Epithelial cell of proximal tubule (primary cell): Measurements from ENCODE around the gene KRT79. TPM values are rescaled to one million over a fixed set of nuclear protein-coding genes. Genes with fewer than 3 reads are reported as not detected.

ENCODE experiments used
- DNase-seq: peaks from one replicate; pipeline ENCODE4 v3.0.0-alpha.2; 2011; ENCODE audit warnings: low read depth
- H3K4me3 ChIP-seq: 2 replicates; pipeline ENCODE4 v1.5.1; 2011; ENCODE audit warnings: low read depth, mild to moderate bottlenecking, low read length
- CTCF ChIP-seq: conservative IDR thresholded peaks from 2 replicates; pipeline ENCODE4 v1.5.1; 2012; ENCODE audit warnings: low read depth, mild to moderate bottlenecking, low read length
- total RNA-seq: library from RNA; depleted of rRNA; stranded (reverse); fragments of >200 nt; gene quantifications from 2 replicates; pipeline ENCODE4 v1.2.3, GENCODE V29; 2015

Gene KRT79
- total RNA-seq, 1 donor from 2014 or later: not detected

- no peak for TF ChIP-seq CTCF
- H3K4me3 ChIP-seq: no peak overlapping the region
- DNase-seq: no peak
Measured at GRCh38 chr12:52772188-52772587, 61.9 kb downstream of the KRT79 start.

- no peak for TF ChIP-seq CTCF
- DNase-seq: no peak
- H3K4me3 ChIP-seq: no peak overlapping the region
Measured at GRCh38 chr12:52771505-52771904, 62.6 kb downstream of the KRT79 start.

Other genes starting within 250 kb of the KRT79 start
- gene KRT72, start 232.8 kb downstream of the KRT79 start, total RNA-seq: not detected in 2 replicates
- gene KRT73, start 215.8 kb downstream of the KRT79 start, total RNA-seq: not detected in 2 replicates
- gene KRT2, start 182.1 kb downstream of the KRT79 start, total RNA-seq: not detected in 2 replicates
- gene KRT1, start 153.9 kb downstream of the KRT79 start, total RNA-seq: not detected in 2 replicates
- gene KRT77, start 130.8 kb downstream of the KRT79 start, total RNA-seq: not detected in 2 replicates
- not detected in 2 replicates for gene KRT76, start 57.0 kb downstream of the KRT79 start, total RNA-seq
- 0.06 TPM in 1 of 2 replicates, not detected in the other for gene KRT3, start 38.2 kb downstream of the KRT79 start, total RNA-seq
- not detected in 2 replicates for gene KRT4, start 20.2 kb downstream of the KRT79 start, total RNA-seq
- gene KRT78, start 14.7 kb upstream of the KRT79 start, total RNA-seq: not detected in 2 replicates
- 1,207 and 1,417 TPM in 2 replicates for gene KRT8, start 70.8 kb upstream of the KRT79 start, total RNA-seq
- gene KRT18, start 114.8 kb upstream of the KRT79 start, total RNA-seq: 1,855 and 2,668 TPM in 2 replicates
- gene EIF4B, start 172.1 kb upstream of the KRT79 start, total RNA-seq: 371 and 447 TPM in 2 replicates
- 6.7 and 10.8 TPM in 2 replicates for gene TNS2, start 215.8 kb upstream of the KRT79 start, total RNA-seq
- gene SPRYD3, start 245.1 kb upstream of the KRT79 start, total RNA-seq: 24.5 and 26.1 TPM in 2 replicates